Suprapubic skin (tissue), 3 donors: ENCODE measurements around the gene MYBL2.

Experiments used
- CTCF ChIP-seq, 2 donors: fragments of 200-600 bp in 1 of 2; fragments of 450-650 bp in 1 of 2; sonication (generic) in 1 of 2; IDR thresholded peaks; one replicate each; pipeline ENCODE4 v1.5.1; 2016 to 2019; ENCODE audit warnings: antibody characterized with exemption in 2 of 2, mild to moderate bottlenecking in 1 of 2, moderate library complexity in 1 of 2
- POLR2AphosphoS5 ChIP-seq, 3 donors: sonication (generic); formaldehyde crosslinking; IDR thresholded peaks; one replicate each; pipeline ENCODE4 v1.6.1; 2017; ENCODE audit warnings: antibody characterized with exemption in 3 of 3

- no peak for TF ChIP-seq POLR2AphosphoS5 (IDR thresholded peaks at IDR 0.05)
- no peak for TF ChIP-seq CTCF (IDR thresholded peaks at IDR 0.05)
Observed at GRCh38 chr20:43723735-43724134, 56.8 kb downstream of the MYBL2 start.
